GM21515 (cell line): ENCODE measurements around the gene PGGHG.

ENCODE experiments used
- ATAC-seq: cut with Tn5 transposase; IDR thresholded peaks from one replicate; pipeline ENCODE4 v1.9.1; 2021; ENCODE audit not compliant: unreplicated experiment

PGGHG gene

GRCh38 chr11:268716-269145 lies 20.2 kb upstream of the PGGHG start:
- peak; percentile 41 for ATAC-seq

DNA sequence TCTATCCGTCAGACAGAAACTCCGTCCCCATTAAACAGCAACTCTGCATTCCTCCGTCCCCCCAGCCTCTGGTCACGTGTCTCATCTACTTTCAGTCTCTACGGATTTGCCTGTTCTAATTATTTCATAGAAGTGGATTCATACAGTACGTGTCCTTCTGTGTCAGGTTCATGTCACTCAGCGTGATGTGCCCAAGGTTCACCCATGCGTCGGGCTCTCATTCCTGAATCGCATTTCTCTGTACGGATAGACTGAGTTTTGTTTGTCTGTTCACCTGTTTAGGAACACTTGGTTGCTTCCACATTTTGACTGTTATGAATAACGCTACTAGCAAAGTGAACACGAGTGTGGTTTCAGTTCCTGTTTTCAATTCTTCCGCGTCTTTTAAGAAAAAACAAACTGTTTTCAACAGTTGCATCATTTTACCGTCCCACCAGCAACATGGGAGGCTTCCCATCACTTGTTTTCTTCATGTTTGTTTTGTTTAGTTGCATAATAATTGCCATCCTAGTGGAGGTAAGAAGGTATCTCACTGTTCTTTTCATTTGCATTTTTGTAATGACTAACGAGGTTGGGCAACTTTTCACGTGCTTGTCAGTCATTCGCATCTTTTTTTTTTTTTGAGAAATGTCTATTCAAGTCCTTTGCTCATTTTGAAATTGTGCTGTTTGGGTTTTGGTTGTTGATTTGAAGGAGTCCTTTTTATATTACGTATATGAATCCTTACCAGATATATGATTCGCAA lies 19.6 kb upstream of the PGGHG start:
- ATAC-seq: peak; percentile 65

GRCh38 chr11:270451-271318 lies 18.2 kb upstream of the PGGHG start:
- ATAC-seq: no peak

DNA sequence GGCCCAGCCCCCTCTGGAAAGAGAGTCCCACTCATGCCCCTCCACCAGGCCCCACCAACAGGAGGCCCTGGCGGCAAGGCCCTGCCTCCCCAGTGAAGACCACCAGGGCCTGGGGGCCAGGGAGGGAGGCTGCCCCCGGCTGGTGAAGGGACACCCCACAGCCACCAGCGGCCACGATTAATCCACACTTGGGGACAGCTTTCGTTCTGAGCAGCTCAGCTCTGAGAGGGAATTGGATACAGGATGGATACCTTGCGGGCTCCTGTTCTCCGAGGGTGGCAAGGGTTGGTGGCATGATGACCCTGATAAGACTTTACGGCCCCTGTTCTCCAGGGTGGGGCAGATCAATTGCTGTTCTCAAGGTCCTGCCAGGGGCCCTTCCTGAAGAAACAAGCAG lies 17.6 kb upstream of the PGGHG start:
- no peak for ATAC-seq

DNA sequence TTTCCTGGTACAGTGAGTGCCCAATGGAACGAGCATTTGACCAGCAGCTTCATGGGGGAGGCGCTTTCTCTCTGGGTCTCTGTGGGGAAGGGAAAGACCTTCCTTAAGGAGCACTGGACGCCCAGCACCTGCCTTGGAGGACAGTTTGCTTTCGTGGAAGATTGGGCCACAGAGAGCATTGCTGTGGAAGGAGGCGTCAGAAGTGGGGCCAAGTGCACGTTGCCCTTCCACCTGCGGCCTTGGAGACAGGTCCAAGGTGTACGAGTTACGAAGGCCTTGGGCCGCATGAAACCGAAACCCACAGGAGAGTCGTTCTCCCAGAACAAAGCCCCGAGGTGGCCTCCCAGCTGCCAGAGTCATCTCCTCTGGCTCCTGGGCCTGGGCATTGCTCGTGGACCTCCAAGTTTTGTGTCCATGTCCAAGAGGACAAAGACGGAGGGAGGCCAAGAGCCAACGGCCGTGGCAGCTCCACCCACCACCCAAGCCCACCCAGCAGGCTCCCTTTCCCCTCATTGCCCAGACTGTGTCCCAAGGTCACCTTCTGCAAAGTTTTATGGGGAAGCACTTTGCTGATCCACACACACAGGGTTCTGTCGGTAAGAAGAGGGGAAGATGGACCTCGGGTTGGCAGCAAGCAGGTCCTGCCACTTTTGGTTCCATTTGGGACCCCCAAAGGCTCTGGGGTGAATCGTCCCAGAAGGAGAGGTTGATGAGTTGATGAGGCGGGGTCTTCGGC lies 16.6 kb upstream of the PGGHG start:
- ATAC-seq: no peak

DNA sequence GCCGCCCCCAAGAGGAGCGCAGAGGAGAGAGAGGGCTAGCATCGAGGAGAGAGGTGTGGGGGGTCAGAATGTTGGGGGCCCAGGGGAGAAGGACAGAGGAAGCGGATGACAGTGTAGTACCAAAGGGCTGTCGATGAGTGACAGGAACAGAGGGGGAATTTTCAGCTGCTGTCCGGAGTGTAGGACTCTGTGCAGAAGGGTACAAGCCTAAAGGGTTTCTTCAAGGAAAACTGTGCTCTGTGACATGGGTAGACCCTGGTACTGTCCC lies 16.1 kb upstream of the PGGHG start:
- no peak for ATAC-seq

GRCh38 chr11:276219-276618 lies 12.7 kb upstream of the PGGHG start:
- no peak for ATAC-seq

- no peak for ATAC-seq
Observed at GRCh38 chr11:278001-278951, 10.7 kb upstream of the PGGHG start, which contains the start of gene NLRP6. Gene NLRP6 (plus strand): TSS chr11:278407. CDS start chr11:278570, 163 bp downstream.

- no peak for ATAC-seq
Observed at GRCh38 chr11:279040-279965, 9.6 kb upstream of the PGGHG start.

GRCh38 chr11:279966-280705 lies 8.8 kb upstream of the PGGHG start:
- ATAC-seq: no peak

GRCh38 chr11:280706-281485 lies 8.0 kb upstream of the PGGHG start:
- ATAC-seq: no peak

DNA sequence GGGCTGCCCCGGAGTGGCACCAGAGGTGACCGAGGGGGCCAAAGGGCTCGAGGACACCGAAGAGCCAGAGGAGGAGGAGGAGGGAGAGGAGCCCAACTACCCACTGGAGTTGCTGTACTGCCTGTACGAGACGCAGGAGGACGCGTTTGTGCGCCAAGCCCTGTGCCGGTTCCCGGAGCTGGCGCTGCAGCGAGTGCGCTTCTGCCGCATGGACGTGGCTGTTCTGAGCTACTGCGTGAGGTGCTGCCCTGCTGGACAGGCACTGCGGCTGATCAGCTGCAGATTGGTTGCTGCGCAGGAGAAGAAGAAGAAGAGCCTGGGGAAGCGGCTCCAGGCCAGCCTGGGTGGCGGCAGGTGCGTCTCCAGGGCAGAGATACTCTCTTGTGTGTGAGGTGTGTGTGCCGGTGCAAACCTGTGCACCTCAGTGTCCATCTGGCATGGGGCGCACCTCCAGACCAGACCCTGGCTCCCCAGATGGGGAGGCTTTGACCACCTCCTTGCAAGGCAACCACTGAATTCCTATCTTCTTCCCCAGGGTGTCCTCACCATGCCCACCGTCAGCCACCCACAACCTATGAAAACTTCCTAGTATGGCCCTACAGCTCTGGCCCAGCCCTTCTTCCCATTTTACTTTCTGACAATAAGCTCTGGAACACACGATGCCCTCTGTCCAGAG lies 7.3 kb upstream of the PGGHG start:
- no peak for ATAC-seq

DNA sequence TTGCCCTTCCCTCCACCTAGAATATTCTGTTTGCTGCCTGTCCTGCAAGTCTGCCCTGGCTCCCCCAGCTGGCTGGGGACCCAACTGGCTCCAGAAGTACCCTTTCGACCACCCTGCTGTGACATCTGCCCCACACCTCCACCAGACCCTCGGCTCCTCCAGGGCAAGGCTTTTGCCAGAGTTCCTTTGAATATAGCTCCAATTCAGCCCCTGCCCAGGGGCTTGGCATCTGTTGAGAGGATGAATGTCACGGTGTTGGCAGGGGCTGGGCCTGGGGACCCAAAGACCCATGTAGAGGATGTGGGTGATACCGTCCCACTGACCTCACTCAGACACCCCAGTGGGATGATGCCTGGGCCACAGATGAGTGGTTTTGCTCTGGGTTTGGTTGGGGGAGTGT lies 6.8 kb upstream of the PGGHG start:
- ATAC-seq: no peak

DNA sequence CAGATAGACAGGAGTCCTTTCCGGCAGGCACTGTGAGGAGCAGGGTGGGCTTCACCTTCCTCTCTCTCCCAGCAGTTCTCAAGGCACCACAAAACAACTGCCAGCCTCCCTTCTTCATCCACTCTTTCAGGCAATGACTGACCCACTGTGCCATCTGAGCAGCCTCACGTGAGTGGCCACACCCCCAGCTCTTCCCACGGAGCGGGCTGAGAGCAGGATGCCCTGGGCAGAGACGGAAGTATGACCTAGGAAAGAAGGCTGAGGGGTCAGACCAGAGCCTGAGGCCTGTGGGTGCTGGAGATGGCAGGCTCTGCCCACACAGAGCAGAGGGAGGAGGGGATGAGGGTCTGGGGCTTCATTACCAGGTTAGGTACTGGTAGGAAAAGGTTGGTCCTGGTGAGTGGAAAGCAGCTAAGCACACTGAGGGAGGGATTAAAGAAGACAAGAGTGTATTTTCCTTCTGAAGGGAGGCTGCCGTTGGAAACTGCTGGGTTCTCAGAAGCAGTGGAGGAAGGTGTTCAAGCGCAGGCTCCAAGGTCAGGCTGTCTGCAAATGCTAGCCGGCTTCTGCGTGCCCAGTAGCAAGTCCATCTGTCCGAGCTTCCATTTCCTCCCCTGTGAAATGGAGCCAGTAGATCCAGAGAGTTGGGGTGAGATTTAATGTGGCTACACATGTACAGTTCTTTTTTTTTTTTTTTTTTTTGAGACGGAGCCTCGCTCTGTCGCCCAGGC lies 6.1 kb upstream of the PGGHG start:
- no peak for ATAC-seq

DNA sequence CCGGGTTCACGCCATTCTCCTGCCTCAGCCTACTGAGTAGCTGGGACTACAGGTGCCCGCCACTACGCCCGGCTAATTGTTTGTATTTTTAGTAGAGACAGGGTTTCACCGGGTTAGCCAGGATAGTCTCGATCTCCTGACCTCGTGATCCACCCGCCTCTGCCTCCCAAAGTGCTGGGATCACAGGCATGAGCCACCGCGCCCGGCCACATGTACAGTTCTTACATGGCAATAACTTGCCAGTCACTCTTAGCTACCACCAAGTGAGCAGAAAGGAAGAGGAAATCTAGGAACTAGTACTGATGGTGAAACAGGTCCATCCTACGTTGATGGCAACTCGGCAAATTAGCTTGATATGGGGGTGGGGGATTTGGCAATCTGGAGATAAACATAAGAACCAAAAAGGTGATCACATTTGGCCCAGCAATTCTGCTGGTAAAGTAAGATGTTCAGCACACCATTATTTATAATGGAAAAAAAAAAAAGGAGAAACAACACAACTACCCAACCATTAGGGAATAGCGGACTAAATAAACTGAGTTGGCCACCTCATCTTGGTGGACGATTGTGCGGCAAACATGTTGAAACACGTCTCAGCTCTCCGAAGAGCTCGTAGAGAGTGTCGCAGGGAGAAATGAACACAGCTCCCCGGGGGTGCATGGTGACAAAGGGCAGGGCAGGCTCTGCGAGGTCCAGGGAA lies 5.4 kb upstream of the PGGHG start:
- no peak for ATAC-seq
